Adrenal gland (tissue), 12 donors: Measurements from ENCODE around the gene SSX7. TPM values are rescaled to one million over a fixed set of nuclear protein-coding genes. Genes with fewer than 3 reads are reported as not detected.
"Not testable (repeated sequence)": the region's sequence is repeated elsewhere in the genome, so short reads cannot be mapped to it uniquely, and the experiment has no call there.

Experiments used
- DNase-seq, 7 donors: peaks; one replicate each; pipeline ENCODE4 v3.0.0-alpha.2; 2019 to 2020
- H3K27ac ChIP-seq, 5 donors: fragments of 200-600 bp; sonication (generic) in 4 of 5; 1 replicate in 3 of 5; 2 replicates in 2 of 5; pipeline versions ENCODE4 v1.5.1 to v1.8.0; 2016 to 2020; ENCODE audit warnings: mild to moderate bottlenecking in 1 of 5
- H3K27me3 ChIP-seq: fragments of 200-600 bp; 2 replicates; pipeline ENCODE4 v1.8.0; 2021
- H3K36me3 ChIP-seq, 2 donors: fragments of 200-600 bp; replicated peaks in 1 of 2; 1 replicate in 1 of 2; 2 replicates in 1 of 2; pipeline versions ENCODE4 v1.5.1 to v1.8.0; 2018 to 2022
- H3K4me1 ChIP-seq, 2 donors: fragments of 200-600 bp; replicated peaks in 1 of 2; 1 replicate in 1 of 2; 2 replicates in 1 of 2; pipeline versions ENCODE4 v1.5.1 to v1.8.0; 2018 to 2021
- H3K4me3 ChIP-seq, 4 donors: fragments of 200-600 bp; sonication (generic) in 3 of 4; one replicate each; pipeline ENCODE4 v1.5.1; 2016 to 2018
- H3K9me3 ChIP-seq, 3 donors: fragments of 200-600 bp; sonication (generic) in 1 of 3; replicated peaks in 1 of 3; 1 replicate in 2 of 3; 2 replicates in 1 of 3; pipeline versions ENCODE4 v1.5.1 to v1.8.0; 2016 to 2021
- POLR2A ChIP-seq, 2 donors: fragments of 450-650 bp; IDR thresholded peaks; one replicate each; pipeline ENCODE4 v1.6.1; 2017; ENCODE audit warnings: antibody characterized with exemption in 2 of 2, mild to moderate bottlenecking in 2 of 2, moderate library complexity in 1 of 2
- WGBS, 4 donors: extraction: QIAGEN DNeasy Blood & Tissue Kit in 2 of 4; methylation state at CpG; one replicate each; pipeline versions ENCODE4 v1.1.5 to v1.1.7; 2013 to 2017; 5-methylcytosine and 5-hydroxymethylcytosine counted together
- intact Hi-C, 2 donors: fragments of 100-400 bp; cut with DNase I; formaldehyde crosslinking; loops; one replicate each; pipeline versions ENCODE4 v1.14.1 to v1.15.0; 2022 to 2023
- polyA plus RNA-seq, 3 donors: library from polyadenylated mRNA; stranded (reverse); fragments of 200-250 nt in 2 of 3; fragments of 350-450 nt in 1 of 3; fragmentation: Illumina TruSeq in 1 of 3; extraction: RNeasy Lipid Tissue Mini Kit (QIAGEN cat#74804) in 1 of 3; gene quantifications; one replicate each; pipeline ENCODE4 v1.2.3, GENCODE V29; 2013 to 2014
- small RNA-seq, 2 donors: library from RNA; depleted of rRNA; stranded (forward); fragments of <200 nt; gene quantifications; one replicate each; pipeline ENCODE3, GENCODE V24; 2016
- total RNA-seq, 9 donors: library from RNA; depleted of rRNA in 4 of 9; stranded (reverse); fragments of >200 nt in 4 of 9; fragments of 120-200 nt in 1 of 9; fragmentation: NEBNext Ultra II Directional in 1 of 9; extraction: Animal tissue kit (Norgen Biotek cat#: 25700) in 1 of 9; gene quantifications; one replicate each; pipeline versions ENCODE4 v1.1.0 to v1.2.4, GENCODE V29; 2013 to 2023
- TF ChIP-seq, protein P1 (sequence below), 6 experiments: fragments of 450-650 bp in 4 of 6; fragments of 200-600 bp in 2 of 6; sonication (generic) in 1 of 6; IDR thresholded peaks; 1 replicate in 5 of 6; 2 replicates in 1 of 6; pipeline versions ENCODE4 v1.5.1 to v1.8.0; 2016 to 2021; ENCODE audit warnings: antibody characterized with exemption in 6 of 6, mild to moderate bottlenecking in 2 of 6, moderate library complexity in 1 of 6
- donor health status: healthy with polysubstance abuse.
- donor health status: Bipolar disorder and iron deficiency.
- donor health status: DM: yes; HTN: yes; CAD: no.
- donor health status: DM: no; HTN: no; CAD: no.
- donor health status: DM: no; HTN: no; CAD: no.
- donor health status: DM: yes; HTN: yes; CAD: no.

Gene SSX7
- total and polyA plus RNA-seq, 12 donors, result not detected

DNA sequence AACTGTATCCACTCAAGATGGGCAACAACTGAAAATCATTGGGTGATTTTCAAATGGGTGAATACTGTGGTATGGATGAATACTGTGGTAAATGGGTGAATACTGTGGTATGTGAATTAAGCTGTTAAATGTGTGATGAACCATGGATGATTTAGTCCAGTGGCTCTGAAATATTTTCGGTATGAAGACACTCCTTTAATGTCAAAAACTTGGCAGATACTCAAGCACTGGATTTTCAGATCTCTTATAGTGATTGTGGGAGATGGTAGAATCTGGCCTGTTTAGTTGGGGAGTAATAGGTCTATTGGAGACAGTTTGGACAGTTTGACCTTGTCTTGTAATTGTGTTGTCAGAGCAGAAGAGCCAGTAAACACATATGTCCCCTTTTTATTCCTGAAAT is 45.7 kb downstream of the SSX7 start:
- intact Hi-C loops, result no loop called here
- no peak for TF ChIP-seq POLR2A (IDR thresholded peaks at IDR 0.05)
- TF ChIP-seq, protein P1, sequence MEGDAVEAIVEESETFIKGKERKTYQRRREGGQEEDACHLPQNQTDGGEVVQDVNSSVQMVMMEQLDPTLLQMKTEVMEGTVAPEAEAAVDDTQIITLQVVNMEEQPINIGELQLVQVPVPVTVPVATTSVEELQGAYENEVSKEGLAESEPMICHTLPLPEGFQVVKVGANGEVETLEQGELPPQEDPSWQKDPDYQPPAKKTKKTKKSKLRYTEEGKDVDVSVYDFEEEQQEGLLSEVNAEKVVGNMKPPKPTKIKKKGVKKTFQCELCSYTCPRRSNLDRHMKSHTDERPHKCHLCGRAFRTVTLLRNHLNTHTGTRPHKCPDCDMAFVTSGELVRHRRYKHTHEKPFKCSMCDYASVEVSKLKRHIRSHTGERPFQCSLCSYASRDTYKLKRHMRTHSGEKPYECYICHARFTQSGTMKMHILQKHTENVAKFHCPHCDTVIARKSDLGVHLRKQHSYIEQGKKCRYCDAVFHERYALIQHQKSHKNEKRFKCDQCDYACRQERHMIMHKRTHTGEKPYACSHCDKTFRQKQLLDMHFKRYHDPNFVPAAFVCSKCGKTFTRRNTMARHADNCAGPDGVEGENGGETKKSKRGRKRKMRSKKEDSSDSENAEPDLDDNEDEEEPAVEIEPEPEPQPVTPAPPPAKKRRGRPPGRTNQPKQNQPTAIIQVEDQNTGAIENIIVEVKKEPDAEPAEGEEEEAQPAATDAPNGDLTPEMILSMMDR (IDR thresholded peaks at IDR 0.05), result no peak
- Histone ChIP-seq H3K27me3 (peaks cover 12% of the 10 kb centered on the region), H3K4me3 (no peak overlapping the region), H3K4me1 (no peaks in the 10 kb centered on the region), H3K36me3 (no peaks in the 10 kb centered on the region), H3K27ac (no peak overlapping the region), H3K9me3 (no peaks in the 10 kb centered on the region)
- no peak for DNase-seq
- WGBS, 4 donors, result 13 to 41% (median 24%) methylated on average over 1 of the region's 1 CpG

GRCh38 chrX:52603151-52603550 is 51.5 kb downstream of the SSX7 start:
- H3K27me3 ChIP-seq, H3K27ac ChIP-seq: not testable (repeated sequence)

DNA sequence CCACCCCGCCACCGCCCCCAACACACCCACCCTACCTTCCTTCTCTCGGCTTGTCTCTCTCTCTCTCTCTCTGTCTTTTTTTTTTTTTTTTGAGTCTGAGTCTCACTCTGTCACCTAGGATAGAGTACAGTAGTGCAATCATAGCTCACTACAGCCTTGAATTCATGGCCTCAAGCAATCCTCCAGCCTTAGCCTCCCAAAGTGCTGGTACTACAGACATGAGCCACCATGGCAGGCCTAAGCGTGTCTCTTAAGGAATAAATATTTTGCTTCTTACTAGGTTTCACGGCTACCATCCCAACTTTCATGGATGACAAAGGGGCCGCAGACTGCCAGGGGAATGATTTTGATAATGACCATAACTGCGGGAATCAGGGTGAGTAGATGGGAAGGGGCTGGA is 55.8 kb downstream of the SSX7 start:
- Histone ChIP-seq H3K36me3 (no peaks in the 10 kb centered on the region), H3K27me3 (no peaks in the 10 kb centered on the region), H3K4me3 (no peak overlapping the region), H3K9me3 (no peaks in the 10 kb centered on the region), H3K4me1 (no peaks in the 10 kb centered on the region), H3K27ac (no peak overlapping the region)
- TF ChIP-seq POLR2A (IDR thresholded peaks at IDR 0.05), result no peak
- intact Hi-C loops, result no loop called here
- 66 to 80% (median 72%) methylated on average over 3 to 7 of the region's 7 CpGs for WGBS, 4 donors
- DNase-seq, result no peak

More at GRCh38 chrX:52603151-52603550, 51.5 kb downstream of the SSX7 start:
- H3K9me3 ChIP-seq, H3K36me3 ChIP-seq, H3K4me1 ChIP-seq, intact Hi-C loops, H3K4me3 ChIP-seq, DNase-seq: not testable (repeated sequence)
- 72 to 78% (median 74%) methylated on average over 6 to 8 of the region's 8 CpGs for WGBS, 4 donors

DNA sequence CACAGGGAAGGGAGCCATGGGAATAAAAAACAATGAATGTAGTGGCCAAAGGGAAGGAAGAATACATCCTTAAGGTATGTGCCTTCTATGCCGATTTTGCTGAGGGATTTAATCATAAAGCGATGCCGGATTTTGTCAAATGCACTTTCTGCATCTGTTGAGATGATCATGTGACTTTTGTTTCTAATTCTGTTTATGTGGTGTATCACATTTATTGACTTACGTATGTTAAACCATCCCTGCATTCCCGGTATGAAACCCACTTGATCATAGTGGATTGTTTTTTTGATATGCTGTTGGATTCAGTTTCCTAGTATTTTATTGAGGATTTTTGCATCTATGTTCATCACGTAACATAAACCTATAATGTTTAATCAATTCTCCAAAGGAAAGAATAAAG is 60.0 kb downstream of the SSX7 start:
- Histone ChIP-seq H3K27me3 (peaks cover 22% of the 10 kb centered on the region), H3K27ac (no peak overlapping the region), H3K9me3 (no peaks in the 10 kb centered on the region), H3K4me1 (no peaks in the 10 kb centered on the region), H3K4me3 (no peak overlapping the region), H3K36me3 (no peaks in the 10 kb centered on the region)
- intact Hi-C loops, result no loop called here
- no peak for TF ChIP-seq POLR2A (IDR thresholded peaks at IDR 0.05)
- TF ChIP-seq, protein P1 (IDR thresholded peaks at IDR 0.05), result no peak
- no peak for DNase-seq
- WGBS, 4 donors, result 84 to 88% (median 87%) methylated on average over 6 of the region's 6 CpGs

Small RNA genes lying within 50 kb of the gene (small RNA-seq; reads per million reads assigned to genes)
- gene AL450023.3 (0 reads per million in 2 donors), gene RNA5SP504 (0 reads per million in 2 donors)

Other genes with a start within 250 kb of the SSX7 start
- gene XAGE1A, start 159.1 kb downstream of the SSX7 start, total RNA-seq, result not detected
- not detected for gene XAGE1A, start 159.1 kb downstream of the SSX7 start, polyA plus RNA-seq
- not detected for gene XAGE1B, start 137.8 kb downstream of the SSX7 start, total RNA-seq
- not detected for gene XAGE1B, start 137.8 kb downstream of the SSX7 start, polyA plus RNA-seq
- not detected for gene SSX2, start 52.3 kb upstream of the SSX7 start, total RNA-seq
- gene SSX2, start 52.3 kb upstream of the SSX7 start, polyA plus RNA-seq, result not detected
- not detected for gene SSX2B, start 96.4 kb upstream of the SSX7 start, total RNA-seq
- not detected for gene SSX2B, start 96.4 kb upstream of the SSX7 start, polyA plus RNA-seq
- gene SPANXN5, start 142.5 kb upstream of the SSX7 start, total RNA-seq, result not detected
- not detected for gene SPANXN5, start 142.5 kb upstream of the SSX7 start, polyA plus RNA-seq
- not detected for gene XAGE5, start 156.4 kb upstream of the SSX7 start, total RNA-seq
- not detected for gene XAGE5, start 156.4 kb upstream of the SSX7 start, polyA plus RNA-seq
- gene XAGE3, start 213.2 kb upstream of the SSX7 start, total RNA-seq, result not detected
- not detected for gene XAGE3, start 213.2 kb upstream of the SSX7 start, polyA plus RNA-seq
- gene FAM156B, start 242.4 kb upstream of the SSX7 start, total RNA-seq, result 10 to 100 TPM in 6 of 9 donors, 1 to 10 TPM in 3; 2.1 to 34.0 (median 25.7) TPM
- 100 to 1,000 TPM in 2 of 3 donors, 1 to 10 TPM in 1; 7.3 to 203 (median 193) TPM for gene FAM156B, start 242.4 kb upstream of the SSX7 start, polyA plus RNA-seq